ENCODE measurements around the gene RALBP1.

- TF ChIP-seq, protein P1, sequence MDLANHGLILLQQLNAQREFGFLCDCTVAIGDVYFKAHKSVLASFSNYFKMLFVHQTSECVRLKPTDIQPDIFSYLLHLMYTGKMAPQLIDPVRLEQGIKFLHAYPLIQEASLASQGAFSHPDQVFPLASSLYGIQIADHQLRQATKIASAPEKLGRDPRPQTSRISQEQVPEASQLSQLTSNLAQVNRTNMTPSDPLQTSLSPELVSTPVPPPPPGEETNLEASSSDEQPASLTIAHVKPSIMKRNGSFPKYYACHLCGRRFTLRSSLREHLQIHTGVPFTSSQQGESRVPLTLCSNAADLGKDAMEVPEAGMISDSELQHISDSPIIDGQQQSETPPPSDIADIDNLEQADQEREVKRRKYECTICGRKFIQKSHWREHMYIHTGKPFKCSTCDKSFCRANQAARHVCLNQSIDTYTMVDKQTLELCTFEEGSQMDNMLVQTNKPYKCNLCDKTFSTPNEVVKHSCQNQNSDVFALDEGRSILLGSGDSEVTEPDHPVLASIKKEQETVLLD (IDR thresholded peaks at IDR 0.05), result no peak
- TF ChIP-seq ZNF830 (CRISPR knock-in tag; IDR thresholded peaks at IDR 0.05), result no peak
- TF ChIP-seq, protein P2, sequence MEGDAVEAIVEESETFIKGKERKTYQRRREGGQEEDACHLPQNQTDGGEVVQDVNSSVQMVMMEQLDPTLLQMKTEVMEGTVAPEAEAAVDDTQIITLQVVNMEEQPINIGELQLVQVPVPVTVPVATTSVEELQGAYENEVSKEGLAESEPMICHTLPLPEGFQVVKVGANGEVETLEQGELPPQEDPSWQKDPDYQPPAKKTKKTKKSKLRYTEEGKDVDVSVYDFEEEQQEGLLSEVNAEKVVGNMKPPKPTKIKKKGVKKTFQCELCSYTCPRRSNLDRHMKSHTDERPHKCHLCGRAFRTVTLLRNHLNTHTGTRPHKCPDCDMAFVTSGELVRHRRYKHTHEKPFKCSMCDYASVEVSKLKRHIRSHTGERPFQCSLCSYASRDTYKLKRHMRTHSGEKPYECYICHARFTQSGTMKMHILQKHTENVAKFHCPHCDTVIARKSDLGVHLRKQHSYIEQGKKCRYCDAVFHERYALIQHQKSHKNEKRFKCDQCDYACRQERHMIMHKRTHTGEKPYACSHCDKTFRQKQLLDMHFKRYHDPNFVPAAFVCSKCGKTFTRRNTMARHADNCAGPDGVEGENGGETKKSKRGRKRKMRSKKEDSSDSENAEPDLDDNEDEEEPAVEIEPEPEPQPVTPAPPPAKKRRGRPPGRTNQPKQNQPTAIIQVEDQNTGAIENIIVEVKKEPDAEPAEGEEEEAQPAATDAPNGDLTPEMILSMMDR (IDR thresholded peaks at IDR 0.05 in 2 of 3, conservative IDR thresholded peaks at IDR 0.05 in 1 of 3; ENCODE audit: insufficient read depth in 2 of 3, low read depth in 1 of 3, low read length in 3 of 3), result no peak
- TF ChIP-seq RFX1 (IDR thresholded peaks at IDR 0.05), result no peak
These were observed 64.6 kb downstream of the RALBP1 start for GRCh38 chr18:9539938-9540337.

All from K562 (cell line).